C4-2B (cell line): ENCODE data around the gene NRIP1.

Experiments used
- CTCF ChIP-seq: fragments of 450-650 bp; conservative IDR thresholded peaks from 2 replicates; pipeline ENCODE4 v1.5.1; 2017; ENCODE audit warnings: mild to moderate bottlenecking
- ZFX ChIP-seq: fragments of 450-650 bp; IDR thresholded peaks from 2 replicates; pipeline ENCODE4 v1.6.1; 2017

GRCh38 chr21:14942801-14943490 is 121.9 kb downstream of the NRIP1 start:
- no peak for TF ChIP-seq CTCF
- no peak for TF ChIP-seq ZFX
